HepG2 (cell line): ENCODE data around the gene SEC23IP.

Source experiments
- CHCHD3 ChIP-seq: sonication (generic); formaldehyde crosslinking; IDR thresholded peaks from 2 replicates; pipeline ENCODE4 v1.8.0; 2022; ENCODE audit warnings: mild to moderate bottlenecking, missing genetic modification reagents, moderate library complexity
- SKI ChIP-seq: fragments of 450-650 bp; IDR thresholded peaks from one replicate; pipeline ENCODE4 v1.6.1; 2018; ENCODE audit warnings: mild to moderate bottlenecking; ENCODE audit not compliant: partially characterized antibody
- ZNF121 ChIP-seq: sonication (generic); formaldehyde crosslinking; IDR thresholded peaks from 2 replicates; pipeline ENCODE4 v1.5.0; 2020; ENCODE audit warnings: mild to moderate bottlenecking, missing genetic modification reagents
- ZNF143 ChIP-seq: sonication (generic); formaldehyde crosslinking; IDR thresholded peaks from 2 replicates; pipeline ENCODE4 v1.4.0; 2020; ENCODE audit warnings: missing genetic modification reagents
- ZNF549 ChIP-seq: sonication (generic); formaldehyde crosslinking; IDR thresholded peaks from 2 replicates; pipeline ENCODE4 v1.5.0; 2020; ENCODE audit warnings: missing genetic modification reagents
- TF ChIP-seq, protein P1 (sequence below): sonication (generic); formaldehyde crosslinking; IDR thresholded peaks from 2 replicates; pipeline ENCODE4 v1.4.0; 2020; ENCODE audit warnings: mild to moderate bottlenecking, missing genetic modification reagents
- TF ChIP-seq, protein P2 (sequence below): sonication (generic); formaldehyde crosslinking; IDR thresholded peaks from 2 replicates; pipeline ENCODE4 v1.8.1; 2023; ENCODE audit warnings: mild to moderate bottlenecking, missing genetic modification reagents, borderline replicate concordance

DNA sequence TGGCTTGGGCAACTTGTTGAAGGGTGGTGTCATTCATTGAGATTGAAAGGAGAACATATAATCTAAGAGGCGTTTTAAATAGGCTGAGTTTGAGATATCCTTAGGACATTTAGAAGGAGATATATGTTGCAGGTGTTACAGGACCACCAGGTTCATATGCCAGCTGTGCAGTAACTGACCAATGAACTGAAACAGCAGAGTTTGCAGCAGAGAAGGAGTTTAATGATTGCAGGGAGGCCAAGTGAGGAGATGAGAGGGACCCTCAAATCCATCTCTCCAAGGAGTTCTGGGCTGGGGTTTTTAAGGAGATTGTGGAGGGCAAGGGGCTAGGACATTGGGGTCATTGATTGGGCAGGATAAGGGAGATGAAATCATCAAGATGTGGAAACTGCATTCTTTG, 74.5 kb downstream of the SEC23IP start:
- TF ChIP-seq, protein P1, sequence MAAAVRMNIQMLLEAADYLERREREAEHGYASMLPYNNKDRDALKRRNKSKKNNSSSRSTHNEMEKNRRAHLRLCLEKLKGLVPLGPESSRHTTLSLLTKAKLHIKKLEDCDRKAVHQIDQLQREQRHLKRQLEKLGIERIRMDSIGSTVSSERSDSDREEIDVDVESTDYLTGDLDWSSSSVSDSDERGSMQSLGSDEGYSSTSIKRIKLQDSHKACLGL (CRISPR knock-in tag): no peak
- TF ChIP-seq, protein P2, sequence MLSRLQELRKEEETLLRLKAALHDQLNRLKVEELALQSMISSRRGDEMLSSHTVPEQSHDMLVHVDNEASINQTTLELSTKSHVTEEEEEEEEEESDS: no peak
- TF ChIP-seq CHCHD3 (CRISPR knock-in tag) (no peak), ZNF121 (no peak), ZNF549 (CRISPR knock-in tag) (no peak), SKI (no peak), ZNF143 (CRISPR knock-in tag) (no peak)
